ENCODE results near the gene RGPD3.

DNA sequence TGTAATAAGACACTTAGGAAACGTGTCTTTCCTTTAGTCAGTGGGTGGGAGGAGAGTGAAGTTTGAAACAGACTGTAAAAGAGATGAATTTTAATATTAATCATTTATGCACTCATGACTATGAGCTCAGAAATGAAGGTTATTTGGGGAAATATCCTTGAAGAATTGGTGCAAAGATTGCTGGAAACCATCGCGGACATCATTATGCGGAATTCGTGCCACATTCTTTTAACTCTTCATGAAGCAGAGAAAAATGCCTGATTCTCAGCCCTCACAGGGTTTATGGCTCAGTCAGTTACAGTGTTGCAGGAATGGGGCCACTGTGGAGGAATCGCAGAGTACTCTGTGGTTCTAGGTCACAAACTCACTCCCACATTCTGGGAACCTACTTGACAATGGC lies 109.7 kb downstream of the RGPD3 start:
- TF ChIP-seq TEAD4 (IDR thresholded peaks at IDR 0.05) (no peak), FOXM1 (IDR thresholded peaks at IDR 0.05; ENCODE audit: borderline replicate concordance, low read depth) (no peak), CREB1 (IDR thresholded peaks at IDR 0.05; ENCODE audit: low read depth) (no peak), RAD21 (IDR thresholded peaks at IDR 0.05; ENCODE audit: low read depth) (no peak), ZBTB7A (IDR thresholded peaks at IDR 0.05; ENCODE audit: low read depth) (no peak), TAF1 (IDR thresholded peaks at IDR 0.05; ENCODE audit: low read depth) (no peak), CEBPB (IDR thresholded peaks at IDR 0.05) (no peak), YY1 (IDR thresholded peaks at IDR 0.05; ENCODE audit: low read depth) (no peak), EP300 (IDR thresholded peaks at IDR 0.05; ENCODE audit: borderline replicate concordance) (no peak)
- TF ChIP-seq, protein P1, sequence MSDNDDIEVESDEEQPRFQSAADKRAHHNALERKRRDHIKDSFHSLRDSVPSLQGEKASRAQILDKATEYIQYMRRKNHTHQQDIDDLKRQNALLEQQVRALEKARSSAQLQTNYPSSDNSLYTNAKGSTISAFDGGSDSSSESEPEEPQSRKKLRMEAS (IDR thresholded peaks at IDR 0.05) = no peak
- TF ChIP-seq, protein P2, sequence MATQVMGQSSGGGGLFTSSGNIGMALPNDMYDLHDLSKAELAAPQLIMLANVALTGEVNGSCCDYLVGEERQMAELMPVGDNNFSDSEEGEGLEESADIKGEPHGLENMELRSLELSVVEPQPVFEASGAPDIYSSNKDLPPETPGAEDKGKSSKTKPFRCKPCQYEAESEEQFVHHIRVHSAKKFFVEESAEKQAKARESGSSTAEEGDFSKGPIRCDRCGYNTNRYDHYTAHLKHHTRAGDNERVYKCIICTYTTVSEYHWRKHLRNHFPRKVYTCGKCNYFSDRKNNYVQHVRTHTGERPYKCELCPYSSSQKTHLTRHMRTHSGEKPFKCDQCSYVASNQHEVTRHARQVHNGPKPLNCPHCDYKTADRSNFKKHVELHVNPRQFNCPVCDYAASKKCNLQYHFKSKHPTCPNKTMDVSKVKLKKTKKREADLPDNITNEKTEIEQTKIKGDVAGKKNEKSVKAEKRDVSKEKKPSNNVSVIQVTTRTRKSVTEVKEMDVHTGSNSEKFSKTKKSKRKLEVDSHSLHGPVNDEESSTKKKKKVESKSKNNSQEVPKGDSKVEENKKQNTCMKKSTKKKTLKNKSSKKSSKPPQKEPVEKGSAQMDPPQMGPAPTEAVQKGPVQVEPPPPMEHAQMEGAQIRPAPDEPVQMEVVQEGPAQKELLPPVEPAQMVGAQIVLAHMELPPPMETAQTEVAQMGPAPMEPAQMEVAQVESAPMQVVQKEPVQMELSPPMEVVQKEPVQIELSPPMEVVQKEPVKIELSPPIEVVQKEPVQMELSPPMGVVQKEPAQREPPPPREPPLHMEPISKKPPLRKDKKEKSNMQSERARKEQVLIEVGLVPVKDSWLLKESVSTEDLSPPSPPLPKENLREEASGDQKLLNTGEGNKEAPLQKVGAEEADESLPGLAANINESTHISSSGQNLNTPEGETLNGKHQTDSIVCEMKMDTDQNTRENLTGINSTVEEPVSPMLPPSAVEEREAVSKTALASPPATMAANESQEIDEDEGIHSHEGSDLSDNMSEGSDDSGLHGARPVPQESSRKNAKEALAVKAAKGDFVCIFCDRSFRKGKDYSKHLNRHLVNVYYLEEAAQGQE (IDR thresholded peaks at IDR 0.05; ENCODE audit: low read depth) = no peak

All from Ishikawa (cell line).